CD4-positive, alpha-beta T cell treated with Interleukin-10 for 1 hour (primary cell): Measurements from ENCODE around the gene CALML6.
"Not testable (repeated sequence)": the region's sequence is repeated elsewhere in the genome, so short reads cannot be mapped to it uniquely, and the experiment has no call there.

ENCODE experiments used
- DNase-seq: peaks from one replicate; pipeline ENCODE4 v3.0.0-alpha.2; 2020

The CALML6 gene, protein sequence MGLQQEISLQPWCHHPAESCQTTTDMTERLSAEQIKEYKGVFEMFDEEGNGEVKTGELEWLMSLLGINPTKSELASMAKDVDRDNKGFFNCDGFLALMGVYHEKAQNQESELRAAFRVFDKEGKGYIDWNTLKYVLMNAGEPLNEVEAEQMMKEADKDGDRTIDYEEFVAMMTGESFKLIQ

DNA sequence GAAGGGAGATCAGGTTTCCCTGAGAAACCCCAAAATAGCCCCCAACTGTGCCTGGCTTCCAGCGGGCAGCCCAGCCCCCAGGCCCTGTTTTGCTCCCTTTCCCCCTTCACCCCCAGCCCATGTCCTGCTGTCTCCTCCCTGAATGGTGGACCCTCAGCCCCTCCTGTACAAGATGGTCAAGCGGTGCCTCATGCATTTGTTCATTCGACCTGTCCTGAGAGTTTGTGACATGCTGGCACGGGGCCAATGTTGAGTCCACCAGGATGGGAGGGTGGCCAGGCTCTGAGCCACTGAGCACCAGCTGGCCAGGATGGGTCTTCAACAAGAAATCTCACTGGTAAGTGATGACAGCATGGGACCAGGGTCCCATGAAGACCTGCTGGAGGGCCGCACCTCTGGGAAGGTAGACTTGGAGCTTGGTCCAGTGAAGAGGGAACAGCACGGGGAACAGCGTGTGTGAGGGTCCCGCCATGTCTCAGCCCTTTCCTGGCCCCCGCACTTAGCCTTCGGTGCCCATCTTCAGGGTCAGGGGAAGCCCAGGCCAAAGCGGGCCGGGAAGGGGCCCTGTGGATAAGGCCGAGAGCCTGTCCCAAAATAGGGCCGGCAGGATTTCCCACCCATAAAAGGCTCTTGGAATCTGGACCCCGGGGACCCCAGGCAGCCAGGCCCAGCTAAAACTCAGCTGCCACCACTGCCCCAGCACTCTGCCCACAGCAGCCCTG is at the start of gene CALML6:
TSS of gene CALML6 (plus strand) at position 290 of the 722 bp plus-strand sequence. CDS start at position 311, 21 bp downstream.
- no peak for DNase-seq

DNA sequence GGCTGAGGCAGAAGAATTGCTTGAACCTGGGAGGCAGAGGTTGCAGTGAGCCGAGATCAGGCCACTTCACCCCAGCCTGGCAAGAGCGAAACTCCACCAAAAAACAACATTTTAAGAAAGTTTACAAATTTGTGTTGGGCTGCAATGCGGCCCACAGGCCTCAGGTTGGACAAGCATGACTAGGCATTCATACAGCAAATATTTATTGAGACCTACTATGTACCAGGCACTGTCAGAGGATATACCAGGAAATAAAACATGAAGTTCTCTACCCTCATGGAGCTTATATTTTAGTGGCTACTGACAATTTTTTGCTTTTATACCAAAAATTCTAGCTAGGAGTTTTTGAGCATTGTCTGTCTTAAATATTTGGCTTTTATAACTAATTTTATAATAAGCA is 47.9 kb upstream of the CALML6 start:
- DNase-seq, result no peak

DNA sequence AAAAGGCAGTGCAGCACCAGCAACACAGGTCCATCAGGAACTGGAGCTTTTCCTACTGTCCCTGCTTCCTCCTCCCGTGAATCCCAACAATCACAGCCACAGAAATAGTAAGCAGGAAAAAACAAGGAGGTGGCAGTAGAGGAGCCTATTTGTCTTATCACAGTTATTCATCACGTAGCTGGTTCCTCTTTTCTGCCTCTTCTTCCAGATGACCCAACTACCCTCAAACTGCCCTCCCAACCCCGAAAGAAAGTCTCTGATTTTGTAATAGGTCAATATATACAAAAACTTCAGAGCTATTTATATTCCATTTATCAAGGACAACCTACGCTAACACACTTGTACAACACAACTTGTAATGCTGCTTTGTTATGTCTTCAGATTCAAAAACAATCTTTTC is 45.6 kb upstream of the CALML6 start:
- no peak for DNase-seq

DNA sequence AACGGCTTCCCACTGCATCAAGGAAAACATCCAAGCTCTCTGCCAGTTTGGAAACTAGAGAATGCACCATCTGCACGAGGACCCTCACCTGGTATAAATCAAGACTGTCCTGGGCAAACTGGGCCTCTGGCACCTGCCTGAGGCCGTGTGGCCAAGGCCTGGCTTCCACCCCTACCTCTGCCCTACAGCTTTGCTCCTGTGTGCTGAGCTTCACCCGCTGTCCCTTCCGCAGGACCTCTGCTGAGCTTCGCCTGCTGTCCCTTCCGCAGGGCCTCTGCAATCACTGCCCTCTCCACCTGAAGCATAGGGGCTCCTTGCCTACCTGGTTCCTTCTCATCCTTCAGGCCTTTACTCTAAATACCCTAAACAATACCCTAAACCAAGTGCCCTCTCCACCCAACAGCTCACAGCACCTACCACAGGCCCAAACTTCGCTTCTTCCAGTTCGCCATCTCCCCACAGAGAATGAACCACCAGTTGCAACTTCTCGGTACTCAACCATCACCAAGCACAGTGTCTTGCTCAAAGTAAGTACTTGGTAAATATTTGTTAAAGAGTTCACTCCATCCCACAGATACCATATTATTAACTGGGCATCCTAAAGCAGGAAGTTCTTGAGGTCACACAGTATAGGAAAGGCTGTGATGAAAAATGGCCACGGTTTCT is 42.6 kb upstream of the CALML6 start:
- DNase-seq, result no peak

DNA sequence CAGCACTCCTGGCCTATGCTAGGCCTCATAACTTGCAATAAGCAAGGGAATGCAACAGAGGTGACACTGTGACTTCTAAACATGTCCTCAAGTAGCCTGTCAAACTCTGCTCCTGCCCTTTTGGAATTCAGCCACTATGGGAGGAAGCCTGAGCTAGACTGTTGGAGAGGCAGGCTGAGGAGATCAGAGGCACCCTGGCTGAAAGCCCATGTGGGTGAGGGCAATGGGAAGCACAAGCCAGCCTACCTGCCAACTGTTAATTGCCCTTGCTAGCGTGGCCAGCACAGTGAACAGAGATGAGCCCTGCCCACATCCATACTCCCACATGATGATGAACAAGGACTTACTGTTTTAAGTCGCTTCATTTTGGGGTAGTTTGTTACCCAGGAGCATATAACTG is 41.9 kb upstream of the CALML6 start:
- DNase-seq, result no peak

DNA sequence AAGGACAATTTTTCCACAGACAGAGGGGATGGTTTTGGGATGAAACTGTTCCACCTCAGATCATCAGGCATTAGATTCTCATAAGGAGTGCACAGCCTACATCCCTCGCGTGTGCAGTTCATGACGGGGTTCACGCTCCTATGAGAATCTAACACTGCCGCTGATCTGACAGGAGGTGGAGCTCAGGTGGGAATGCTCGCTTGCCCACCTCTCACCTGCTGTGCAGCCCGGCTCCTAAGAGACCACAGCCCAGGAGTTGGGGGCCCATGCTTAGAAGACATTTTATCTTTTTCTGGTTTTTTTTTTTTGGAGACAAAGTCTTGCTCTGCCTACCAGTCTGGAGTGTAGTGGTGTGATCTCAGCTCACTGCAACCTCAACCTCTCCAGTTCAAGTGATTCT is 40.2 kb upstream of the CALML6 start:
- DNase-seq, result no peak

DNA sequence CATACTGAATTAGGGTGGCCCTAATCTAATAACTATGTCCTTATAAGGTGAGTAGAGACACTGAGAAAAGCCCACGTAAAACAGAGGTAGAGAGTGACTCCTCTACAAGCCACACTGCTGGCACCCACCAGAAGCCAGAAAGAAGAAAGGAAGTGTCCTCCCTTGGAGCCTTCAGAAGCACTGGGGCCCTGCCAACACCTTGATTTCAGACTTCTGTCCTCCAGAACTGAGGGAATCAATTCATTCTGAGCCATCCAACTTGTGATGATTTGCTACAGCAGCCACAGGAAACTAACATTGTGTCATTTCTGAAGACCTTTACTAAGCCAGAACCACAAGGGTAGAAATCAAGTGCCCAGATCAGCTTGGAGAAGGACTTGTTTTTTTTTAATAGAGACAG is 39.1 kb upstream of the CALML6 start:
- DNase-seq, result no peak

DNA sequence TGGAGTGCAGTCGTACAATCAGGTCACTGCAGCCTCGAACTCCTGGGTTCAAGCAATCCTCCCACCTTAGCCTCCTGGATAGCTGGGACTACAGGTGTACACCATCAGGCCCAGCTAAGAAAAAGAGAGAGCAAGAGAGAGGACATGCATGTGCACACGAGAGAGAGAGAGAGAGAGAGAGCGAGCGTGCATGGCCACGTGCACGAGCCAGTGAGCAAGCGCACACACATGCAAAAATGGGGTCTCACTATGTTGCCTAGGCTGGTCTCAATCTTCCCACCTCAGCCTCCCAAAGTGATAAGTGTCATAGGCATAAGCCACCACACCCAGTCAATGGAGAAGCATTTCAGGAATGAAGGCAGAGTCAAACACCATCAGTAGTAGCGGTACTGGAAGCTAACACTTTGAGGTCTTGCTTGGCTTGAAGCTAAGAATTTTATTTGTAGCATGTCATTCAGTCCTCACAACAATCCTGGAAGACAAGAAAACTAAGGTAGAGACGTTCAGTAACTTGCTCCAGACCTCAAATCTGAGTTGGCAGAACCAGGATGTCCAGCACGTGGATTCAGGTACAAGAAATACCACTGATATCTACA is 38.6 kb upstream of the CALML6 start:
- no peak for DNase-seq

DNA sequence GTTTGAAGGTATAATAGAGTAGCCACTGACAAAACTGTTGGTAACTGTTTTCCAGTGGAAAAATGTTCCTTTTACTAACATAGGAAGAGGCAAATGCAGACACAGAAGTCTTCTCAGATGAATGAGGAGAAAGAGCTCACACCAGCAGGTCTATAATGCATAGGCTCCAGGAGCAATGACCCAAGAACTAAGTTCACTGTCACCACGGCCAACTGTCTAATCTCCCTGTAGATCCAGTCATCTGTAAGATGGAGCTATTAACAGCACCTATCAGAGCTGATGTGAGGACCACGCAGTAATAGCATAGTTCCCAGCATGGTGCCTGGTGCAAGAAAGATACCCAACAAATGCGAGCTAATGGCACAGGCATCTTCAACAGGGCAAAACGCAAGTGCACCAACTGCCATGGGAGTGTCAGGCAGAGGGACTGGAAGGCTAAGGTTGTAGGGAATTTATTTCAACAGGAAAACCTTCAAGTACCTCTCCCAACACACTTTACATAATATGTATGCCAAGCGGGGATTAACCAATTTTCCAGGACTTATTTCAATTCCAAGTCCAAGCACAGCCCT is 37.1 kb upstream of the CALML6 start:
- no peak for DNase-seq

DNA sequence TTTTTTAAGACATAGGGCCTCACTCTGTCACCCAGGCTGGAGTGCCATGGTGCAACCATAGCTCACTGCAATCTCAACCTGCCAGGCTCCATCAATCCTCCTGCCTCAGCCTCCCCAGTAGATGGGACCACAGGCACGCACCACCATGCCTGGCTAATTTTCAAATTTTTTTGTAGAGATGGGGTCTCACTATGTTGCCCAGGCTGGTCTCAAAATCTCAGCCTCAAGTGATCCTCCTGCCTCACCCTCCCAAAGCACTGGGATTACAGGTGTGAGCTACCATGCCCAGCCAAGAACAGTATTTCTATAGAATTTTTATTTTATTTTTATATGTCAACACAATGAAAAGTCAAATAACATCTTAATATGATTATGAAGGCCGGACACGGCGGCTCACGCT is 35.1 kb upstream of the CALML6 start:
- DNase-seq, result no peak

DNA sequence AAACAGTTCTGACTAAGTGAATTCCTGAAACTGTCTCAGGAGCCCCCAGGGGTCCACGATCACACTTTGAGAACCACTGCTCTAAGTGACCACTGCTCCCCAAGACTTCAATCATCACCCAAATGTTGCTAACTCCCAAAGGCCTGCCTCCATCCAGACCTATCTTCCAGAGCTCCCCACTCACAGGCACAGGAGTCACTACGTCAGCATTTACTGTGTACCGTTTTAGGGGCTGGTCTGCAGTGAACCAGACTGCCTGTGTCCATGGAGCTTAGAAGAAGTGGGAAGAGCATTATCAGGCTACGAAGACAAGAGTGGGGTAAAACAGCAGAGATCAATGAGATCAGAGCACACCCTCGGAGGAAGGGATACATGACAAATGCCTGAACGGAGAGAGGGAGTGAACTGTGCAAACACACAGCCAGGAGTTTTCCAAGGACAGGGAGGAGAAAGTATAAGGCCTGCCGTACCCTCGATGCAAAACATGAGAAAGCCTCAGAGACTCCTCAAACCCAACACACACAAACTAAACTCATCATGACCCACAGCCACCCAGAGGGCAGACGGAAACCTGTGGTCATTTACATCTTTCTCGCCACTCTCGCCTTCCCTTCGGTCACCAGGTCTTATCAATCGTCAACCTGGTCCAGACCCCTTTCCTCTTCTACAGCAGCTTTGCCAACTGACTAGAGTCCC is 34.3 kb upstream of the CALML6 start:
- no peak for DNase-seq

DNA sequence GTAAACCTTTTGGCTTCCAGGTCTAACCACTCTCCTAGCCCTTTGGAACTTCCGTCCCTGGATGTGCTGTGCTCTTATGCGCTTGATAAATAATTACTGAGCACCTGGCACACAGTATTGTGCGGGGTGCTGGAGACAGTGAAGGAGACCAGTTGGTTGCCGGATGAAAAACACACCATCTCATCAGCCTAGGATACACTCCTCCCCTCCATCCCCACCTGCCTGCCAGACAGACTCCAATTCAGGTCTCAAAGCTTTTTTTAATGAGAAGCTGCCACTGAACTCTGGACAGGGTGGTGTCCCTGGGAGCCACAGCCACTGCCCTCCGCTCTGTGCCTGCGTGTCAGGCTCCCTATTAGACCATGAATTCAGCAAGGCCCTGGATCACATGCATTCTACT is 33.3 kb upstream of the CALML6 start:
- DNase-seq, result no peak

DNA sequence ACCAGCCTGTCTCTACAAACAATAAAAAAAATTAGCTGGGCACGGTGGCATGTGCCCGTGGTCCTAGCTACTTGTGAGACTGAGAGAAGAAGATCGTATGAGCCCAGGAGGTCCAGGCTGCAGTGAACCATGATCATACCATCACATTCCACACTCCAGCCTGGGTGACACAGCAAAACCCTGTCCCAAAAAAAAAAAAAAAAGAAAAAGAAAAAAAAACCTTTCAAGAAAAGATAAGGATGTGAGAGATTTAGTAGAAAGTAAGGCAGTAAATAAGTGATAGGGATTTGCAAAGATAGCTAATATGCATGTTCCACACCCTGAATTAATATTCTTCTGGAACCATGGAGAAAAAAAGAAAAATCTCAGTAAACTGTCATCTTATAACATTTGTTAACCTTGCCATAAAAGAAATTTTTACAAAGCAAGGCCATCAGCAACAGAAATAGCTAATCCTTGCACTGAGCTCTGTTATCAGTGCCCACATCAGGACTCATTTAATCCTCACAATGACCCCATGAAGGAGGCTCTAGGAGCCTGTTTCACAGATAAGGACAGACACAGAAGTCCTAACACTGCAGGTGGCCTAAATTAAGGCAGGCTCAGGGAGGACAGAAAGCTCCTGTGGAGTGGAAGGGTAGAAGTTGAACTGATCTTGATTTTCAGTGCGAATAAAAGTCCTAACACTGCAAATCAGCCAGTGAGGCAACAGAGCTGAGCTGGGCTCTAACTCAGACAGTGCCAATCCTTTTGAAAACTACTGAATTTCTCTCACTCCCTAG is 31.8 kb upstream of the CALML6 start:
- no peak for DNase-seq

DNA sequence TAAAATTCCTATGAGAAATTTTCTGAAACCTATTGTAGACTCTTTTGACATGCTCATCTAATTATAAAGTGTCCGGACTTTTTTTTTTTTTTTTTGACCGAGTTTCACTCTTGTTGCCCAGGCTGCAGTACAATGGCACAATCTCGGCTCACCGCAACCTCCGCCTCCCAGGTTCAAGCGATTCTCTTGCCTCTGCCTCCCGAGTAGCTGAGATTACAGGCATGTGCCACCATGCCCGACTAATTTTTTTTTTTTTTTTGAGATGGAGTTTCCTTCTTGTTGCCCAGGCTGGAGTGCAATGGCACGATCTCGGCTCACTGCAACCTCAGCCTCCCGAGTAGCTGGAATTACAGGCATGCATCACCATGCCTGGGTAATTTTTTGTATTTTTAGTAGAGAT is 31.2 kb upstream of the CALML6 start:
- not testable (repeated sequence) for DNase-seq

DNA sequence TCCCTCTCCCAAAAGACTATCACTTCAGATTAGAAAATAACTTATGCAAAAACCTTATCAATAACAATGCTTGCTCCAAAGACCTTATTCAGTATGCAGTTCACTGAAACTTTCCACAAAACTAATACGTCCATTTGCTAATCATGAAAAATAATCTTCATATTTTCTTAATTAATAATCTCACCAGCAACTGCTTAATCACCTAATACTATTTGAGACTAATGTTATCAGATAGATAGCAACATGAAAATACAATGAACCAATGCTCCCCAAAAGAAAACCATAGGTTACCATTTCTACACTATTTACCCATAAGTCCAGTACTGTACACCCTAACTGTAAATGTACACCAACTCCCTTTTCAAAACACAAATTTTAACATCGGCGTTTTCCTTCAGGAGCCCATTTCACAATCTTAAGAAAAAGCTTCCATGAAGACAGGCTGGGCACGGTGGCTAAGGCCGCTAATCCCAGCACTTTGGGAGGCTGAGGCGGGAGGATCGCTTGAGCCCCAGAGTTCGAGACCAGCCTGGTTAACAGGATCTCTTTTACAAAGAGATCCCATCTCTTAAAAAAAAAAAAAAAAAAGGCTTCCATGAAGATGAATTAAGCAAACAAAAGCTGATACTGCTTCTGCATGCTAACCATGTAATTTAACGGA is 25.8 kb upstream of the CALML6 start:
- DNase-seq, result no peak

DNA sequence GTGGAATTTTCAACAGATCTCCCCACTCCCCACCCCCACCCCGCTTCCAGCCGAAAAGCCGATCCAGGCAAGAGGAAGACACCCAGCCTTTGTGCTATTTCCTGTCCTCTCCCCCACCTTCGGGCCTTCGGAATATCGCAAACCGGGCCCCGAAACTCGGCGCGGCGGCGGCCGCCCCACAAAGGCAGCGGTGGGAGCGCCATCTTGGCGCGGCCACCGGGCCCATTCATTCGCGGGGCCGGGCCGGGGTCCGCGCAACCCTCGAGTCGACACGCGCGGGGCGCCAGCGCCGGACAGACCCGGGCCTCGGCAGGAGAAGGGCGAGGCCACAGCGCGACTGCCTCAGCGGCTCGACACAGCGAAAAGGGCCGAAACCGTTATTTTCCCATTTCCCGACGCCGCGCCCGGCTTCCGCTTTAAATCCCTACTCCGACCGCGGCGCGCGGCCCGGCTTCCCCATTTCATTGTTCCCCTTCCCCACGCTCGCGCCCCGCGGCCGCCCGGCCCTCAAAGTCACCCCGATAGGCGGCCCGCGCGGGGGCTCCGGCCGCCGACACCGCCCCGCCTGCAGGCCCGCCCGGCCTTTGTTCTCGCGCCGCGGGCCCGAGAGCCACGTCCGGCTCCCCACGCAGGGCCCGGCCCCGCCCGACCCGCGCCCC is 25.1 kb upstream of the CALML6 start:
- peak; percentile 52 for DNase-seq

DNA sequence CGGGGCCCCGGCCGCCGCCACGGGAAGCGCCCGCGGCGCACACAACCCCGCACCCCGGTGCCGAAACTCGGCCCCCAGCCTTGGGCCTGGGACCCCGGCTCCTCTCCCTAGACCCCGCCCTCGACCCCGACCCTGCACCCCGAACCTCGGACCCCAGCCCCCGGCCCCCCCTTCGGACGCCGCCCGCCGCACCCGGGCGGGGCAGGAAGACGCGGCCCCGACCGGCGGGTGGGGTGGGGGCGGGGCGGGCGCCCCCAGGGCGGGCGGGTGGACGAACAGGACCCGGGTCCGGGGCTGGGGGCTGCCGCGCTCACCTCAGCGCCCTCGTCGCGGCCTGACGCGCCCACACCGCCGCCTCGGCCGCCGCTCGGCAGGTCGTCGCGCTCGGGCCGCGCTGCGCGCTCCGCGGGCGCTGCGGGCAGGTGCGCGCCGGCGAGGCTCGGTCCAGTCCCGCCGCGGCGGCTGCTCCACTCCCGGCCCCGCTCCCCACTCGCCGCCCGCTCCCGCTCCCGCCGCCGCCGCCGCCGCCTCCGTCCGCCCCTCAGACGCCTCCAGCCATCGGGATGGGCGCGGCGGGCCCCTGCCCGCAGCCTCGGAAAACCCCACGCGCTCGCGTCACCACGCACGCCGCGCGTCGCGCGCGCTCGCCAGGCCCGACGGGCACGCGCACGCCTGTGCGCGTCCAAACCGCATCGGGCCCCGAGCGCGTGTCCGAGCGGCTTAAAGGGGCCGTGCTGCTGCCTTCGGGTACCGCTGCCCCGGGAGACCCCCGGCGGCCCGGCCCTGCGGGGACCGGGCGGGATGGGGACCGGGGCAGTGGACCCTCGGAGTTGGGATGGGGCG is 24.3 kb upstream of the CALML6 start, which contains the start of gene GNB1:
TSS of gene GNB1 (minus strand) at position 582 of the 843 bp plus-strand sequence. CDS start 65,634 bp downstream, outside the sequence.
- DNase-seq, result peak; percentile 91

DNA sequence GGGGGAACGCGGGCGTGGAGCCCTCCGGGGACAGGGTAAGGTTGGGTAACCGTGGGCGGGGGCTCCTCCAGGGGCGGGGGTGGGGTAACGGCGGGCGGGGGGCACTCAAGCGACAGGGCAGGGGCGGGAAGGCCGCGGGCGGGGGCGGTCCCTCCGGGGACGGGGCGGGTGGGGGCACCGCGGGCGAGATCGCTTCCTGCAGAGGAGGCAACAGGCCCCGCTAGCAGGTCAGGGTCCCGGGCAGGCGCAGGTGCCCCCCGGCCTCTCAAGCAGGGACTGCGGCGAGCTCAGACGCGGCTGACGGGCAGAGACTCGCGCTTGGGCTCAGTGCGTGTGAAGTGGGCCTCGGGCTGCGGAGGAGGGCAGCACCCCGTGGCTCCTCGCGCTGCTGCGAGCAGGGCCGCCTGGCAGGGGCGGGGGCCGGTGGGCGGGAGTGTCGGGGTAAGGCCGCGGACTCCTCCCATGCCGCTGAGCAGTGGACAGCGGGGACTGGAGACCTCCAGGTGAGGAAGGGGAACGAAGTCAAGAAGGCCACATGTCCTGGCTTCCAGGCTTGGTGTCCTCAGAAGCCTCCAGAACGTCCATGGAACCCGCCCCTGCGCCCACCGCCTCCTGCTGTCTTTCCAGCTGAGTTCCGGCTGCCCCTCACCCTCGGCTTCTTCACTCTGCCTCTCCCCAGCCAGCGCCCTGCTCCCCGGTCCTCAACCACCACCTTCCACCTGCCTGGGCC is 23.5 kb upstream of the CALML6 start:
- peak; percentile 76 for DNase-seq
